Aorta (tissue), 5 donors: ENCODE measurements around the gene ZNF813. TPM values are rescaled to one million over a fixed set of nuclear protein-coding genes. Genes with fewer than 3 reads are reported as not detected.
"Not testable (repeated sequence)": the region's sequence is repeated elsewhere in the genome, so short reads cannot be mapped to it uniquely, and the experiment has no call there.

Experiments
- ATAC-seq: fragments of 200-7000 bp; cut with Tn5 transposase; one replicate; pipeline ENCODE4 v1.9.1; 2022; ENCODE audit warnings: moderate library complexity; ENCODE audit not compliant: low FRiP score
- DNase-seq, 2 donors: peaks; one replicate each; pipeline ENCODE4 v3.0.0-alpha.2; 2020
- H3K27ac ChIP-seq, 2 donors: one replicate each; pipeline ENCODE4 v1.5.1; 2013; ENCODE audit warnings: low read length in 2 of 2, mild to moderate bottlenecking in 2 of 2, moderate library complexity in 2 of 2, control low read depth in 1 of 2, inconsistent platforms in 1 of 2, low read depth in 1 of 2
- H3K27me3 ChIP-seq, 2 donors: one replicate each; pipeline ENCODE4 v1.6.1; 2013; ENCODE audit warnings: control low read depth in 1 of 2, low read length in 1 of 2, mild to moderate bottlenecking in 1 of 2, moderate library complexity in 1 of 2; ENCODE audit not compliant: insufficient read depth in 2 of 2, control insufficient read depth in 1 of 2
- H3K36me3 ChIP-seq, 2 donors: one replicate each; pipeline ENCODE4 v1.6.1; 2013; ENCODE audit warnings: control low read depth in 1 of 2, low read length in 1 of 2, mild to moderate bottlenecking in 1 of 2; ENCODE audit not compliant: insufficient read depth in 2 of 2, control insufficient read depth in 1 of 2
- H3K4me1 ChIP-seq, 2 donors: one replicate each; pipeline ENCODE4 v1.6.1; 2013; ENCODE audit warnings: low read length in 2 of 2, control low read depth in 1 of 2, mild to moderate bottlenecking in 1 of 2, moderate library complexity in 1 of 2; ENCODE audit not compliant: insufficient read depth in 2 of 2, control insufficient read depth in 1 of 2
- H3K4me3 ChIP-seq, 2 donors: one replicate each; pipeline ENCODE4 v1.5.1; 2013; ENCODE audit warnings: low read length in 2 of 2, control low read depth in 1 of 2, mild to moderate bottlenecking in 1 of 2
- H3K9me3 ChIP-seq: one replicate; pipeline ENCODE4 v1.6.1; 2013; ENCODE audit warnings: mild to moderate bottlenecking, low read length; ENCODE audit not compliant: control insufficient read depth
- WGBS, 2 donors: extraction: QIAGEN DNeasy Blood & Tissue Kit; methylation state at CpG; one replicate each; pipeline ENCODE4 v1.1.7; 2013; 5-methylcytosine and 5-hydroxymethylcytosine counted together
- intact Hi-C, 2 donors: fragments of 100-400 bp; cut with DNase I; formaldehyde crosslinking; loops; one replicate each; pipeline versions ENCODE4 v1.14.2 to v1.15.0; 2022
- polyA plus RNA-seq, 2 donors: library from polyadenylated mRNA; stranded (reverse); fragments of 200-250 nt; gene quantifications; one replicate each; pipeline ENCODE4 v1.2.3, GENCODE V29; 2013
- total RNA-seq, 2 donors: library from RNA; stranded (reverse); fragmentation: NEBNext Ultra II Directional; extraction: Animal tissue kit (Norgen Biotek cat#: 25700); gene quantifications; one replicate each; pipeline ENCODE4 v1.2.1, GENCODE V29; 2021
- donor health status: healthy with polysubstance abuse.
- donor health status: Bipolar disorder and iron deficiency.
- donor health status: DM: no; HTN: no; CAD: no.
- donor health status: DM: no; HTN: no; CAD: no.
- donor health status: DM: yes; HTN: yes; CAD: no.

Gene ZNF813
- total and polyA plus RNA-seq, 4 donors, result 0.69 to 4.0 (median 2.6) TPM

GRCh38 chr19:53497311-53498023 is 29.9 kb downstream of the ZNF813 start:
- DNase-seq, H3K27me3 ChIP-seq, intact Hi-C loops, H3K9me3 ChIP-seq, H3K36me3 ChIP-seq, H3K4me3 ChIP-seq, H3K4me1 ChIP-seq, H3K27ac ChIP-seq, ATAC-seq: not testable (repeated sequence)
- 64 to 66% methylated on average over 11 of the region's 11 CpGs for WGBS, 2 donors

- DNase-seq, H3K27me3 ChIP-seq, H3K27ac ChIP-seq, H3K4me3 ChIP-seq, H3K9me3 ChIP-seq, ATAC-seq, intact Hi-C loops, H3K36me3 ChIP-seq, H3K4me1 ChIP-seq: not testable (repeated sequence)
- 68% methylated on average over 4 of the region's 4 CpGs for WGBS, 2 donors
These were observed 30.5 kb downstream of the ZNF813 start for GRCh38 chr19:53498024-53498395.

GRCh38 chr19:53503151-53503550 is 35.6 kb downstream of the ZNF813 start:
- H3K27ac ChIP-seq, H3K9me3 ChIP-seq, H3K4me1 ChIP-seq, ATAC-seq, H3K27me3 ChIP-seq, DNase-seq, intact Hi-C loops, H3K36me3 ChIP-seq, H3K4me3 ChIP-seq: not testable (repeated sequence)
- 29 to 49% methylated on average over 7 of the region's 7 CpGs for WGBS, 2 donors

- intact Hi-C loops, H3K27ac ChIP-seq, H3K4me3 ChIP-seq, H3K4me1 ChIP-seq, H3K27me3 ChIP-seq, H3K9me3 ChIP-seq, DNase-seq, H3K36me3 ChIP-seq: not testable (repeated sequence)
- peak; percentile 70 for ATAC-seq
- WGBS, 2 donors, result 4 to 6% methylated on average over 6 to 7 of the region's 14 CpGs
These were observed 36.3 kb downstream of the ZNF813 start for GRCh38 chr19:53503671-53504364.

- peak; percentile 89 for ATAC-seq
- H3K4me1 ChIP-seq, H3K27me3 ChIP-seq, H3K4me3 ChIP-seq, H3K36me3 ChIP-seq, H3K9me3 ChIP-seq, DNase-seq, H3K27ac ChIP-seq, intact Hi-C loops: not testable (repeated sequence)
- WGBS, 2 donors, result 6 to 10% methylated on average over 11 to 13 of the region's 13 CpGs
These were observed 36.8 kb downstream of the ZNF813 start for GRCh38 chr19:53504365-53504703.

GRCh38 chr19:53504885-53505284 is 37.4 kb downstream of the ZNF813 start:
- Histone ChIP-seq H3K27ac (no peak overlapping the region), H3K27me3 (peaks cover 0 to 2% of the 10 kb centered on the region in 2 donors), H3K9me3 (peaks cover 1% of the 10 kb centered on the region), H3K4me3 (no peak overlapping the region), H3K36me3 (no peaks in the 10 kb centered on the region), H3K4me1 (no peaks in the 10 kb centered on the region)
- ATAC-seq (peak; percentile 62), DNase-seq (no peak)
- WGBS, 2 donors, result 31 to 34% methylated on average over 7 of the region's 7 CpGs
- intact Hi-C loops, result no loop called here

- Histone ChIP-seq H3K9me3 (peaks cover 1% of the 10 kb centered on the region), H3K27ac (no peak overlapping the region), H3K4me3 (no peak overlapping the region), H3K4me1 (no peaks in the 10 kb centered on the region), H3K36me3 (no peaks in the 10 kb centered on the region), H3K27me3 (peaks cover 0 to 2% of the 10 kb centered on the region in 2 donors)
- 49 to 54% methylated on average over 8 of the region's 8 CpGs for WGBS, 2 donors
- ATAC-seq (no peak), DNase-seq (no peak)
- intact Hi-C loops, result no loop called here
These were observed 39.2 kb downstream of the ZNF813 start for GRCh38 chr19:53506728-53507127.

- WGBS, 2 donors, result 47 to 61% methylated on average over 17 of the region's 17 CpGs
- intact Hi-C loops, result no loop called here
- no peaks in the 10 kb centered on the region for H3K36me3 ChIP-seq
These were observed 40.2 kb downstream of the ZNF813 start for GRCh38 chr19:53507523-53508442.

More at GRCh38 chr19:53507523-53508442, 40.2 kb downstream of the ZNF813 start:
- no peak for ATAC-seq
- Histone ChIP-seq H3K4me3 (no peak overlapping the region), H3K27me3 (peaks cover 0 to 2% of the 10 kb centered on the region in 2 donors), H3K9me3 (peaks cover 1% of the 10 kb centered on the region), H3K4me1 (no peaks in the 10 kb centered on the region), H3K27ac (no peak overlapping the region)
- DNase-seq, result no peak
